HG02970 (cell line): ENCODE data around the gene SCT.

ENCODE experiments used
- ATAC-seq: cut with Tn5 transposase; IDR thresholded peaks from one replicate; pipeline ENCODE4 v1.9.1; 2021; ENCODE audit warnings: mild to moderate bottlenecking, moderate library complexity, moderate number of reproducible peaks; ENCODE audit not compliant: unreplicated experiment, low FRiP score

SCT gene

DNA sequence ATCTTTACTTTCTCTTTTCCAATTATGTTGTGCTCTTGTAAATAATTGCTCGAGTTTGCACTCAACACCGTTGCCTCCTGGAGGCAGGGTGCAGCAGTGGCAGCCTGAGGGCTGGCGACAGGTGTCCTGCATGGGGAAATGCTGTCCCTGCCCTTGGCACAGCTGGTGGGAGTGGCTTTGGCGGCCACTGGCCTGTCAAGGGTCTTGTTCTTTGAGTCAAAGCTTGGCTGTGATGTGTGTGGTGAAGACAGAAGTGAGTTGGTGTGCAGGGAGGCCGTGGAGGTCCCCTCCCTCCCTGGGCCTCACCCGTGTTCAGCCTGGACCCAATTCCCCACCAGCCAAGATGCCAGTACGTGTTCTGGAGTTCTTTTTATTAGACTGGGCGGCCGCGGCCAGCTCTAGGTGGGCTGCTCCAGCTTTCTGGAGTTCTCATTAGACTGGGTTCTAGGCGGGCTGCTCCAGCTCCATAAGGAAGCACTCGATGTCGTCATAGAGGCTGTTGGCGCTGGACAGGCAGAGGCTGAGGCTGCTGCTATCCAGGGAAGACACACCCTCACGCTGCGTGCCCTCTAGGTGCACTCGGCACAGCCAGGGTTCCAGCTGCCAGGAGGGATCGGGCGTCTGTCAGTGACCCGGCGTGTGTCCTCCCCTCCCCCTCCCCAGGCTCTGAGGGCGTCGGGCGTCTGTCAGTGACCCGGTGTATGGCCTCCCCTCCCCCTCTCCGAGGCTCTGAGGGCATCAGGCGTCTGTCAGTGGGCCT lies 14.6 kb downstream of the SCT start:
- ATAC-seq = no peak

DNA sequence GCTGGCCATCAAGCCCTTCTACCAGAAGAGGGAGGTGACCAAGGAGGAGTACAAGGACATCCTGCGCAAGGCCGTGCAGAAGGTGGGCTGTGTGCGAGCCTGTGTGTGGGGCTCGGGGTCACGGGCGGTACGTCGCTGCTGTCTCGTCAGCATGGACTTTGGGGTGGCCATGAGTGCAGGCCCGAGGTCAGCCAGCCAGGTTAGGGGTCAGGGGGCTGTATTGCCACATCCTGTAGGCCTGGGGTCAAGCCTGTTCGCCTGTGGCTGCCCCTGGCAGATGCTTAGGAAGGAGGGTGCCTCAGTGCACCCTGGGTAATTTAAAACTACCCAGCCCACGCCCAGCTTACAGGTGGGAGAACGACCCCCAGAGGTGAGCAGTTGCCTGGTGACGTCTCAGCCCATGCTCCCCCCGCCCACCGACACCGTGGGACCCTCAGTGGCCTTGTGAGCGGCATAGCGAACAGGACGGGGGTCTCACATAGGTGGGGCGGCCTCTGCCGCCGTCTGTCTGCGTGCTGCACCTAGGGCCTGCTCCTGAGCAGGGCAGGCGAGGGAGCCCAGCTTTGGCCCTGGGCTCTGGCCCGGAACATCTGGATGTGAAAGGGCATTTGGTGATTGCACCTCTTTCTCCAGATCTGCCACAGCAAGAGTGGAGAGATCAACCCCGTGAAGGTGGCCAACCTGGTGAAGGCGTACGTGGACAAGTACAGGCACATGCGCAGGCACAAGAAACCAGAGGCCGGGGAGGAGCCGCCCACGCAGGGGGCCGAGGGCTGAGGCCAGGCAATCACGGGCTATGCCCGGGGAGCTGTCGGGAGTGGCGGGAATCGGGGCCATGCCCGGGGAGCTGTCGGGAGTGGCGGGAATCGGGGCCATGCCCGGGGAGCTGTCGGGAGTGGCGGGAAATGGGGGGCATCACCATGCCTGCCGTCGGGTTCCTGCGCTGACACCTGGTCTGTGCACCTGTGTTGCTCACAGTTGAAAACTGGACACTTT lies 15.7 kb downstream of the SCT start:
- ATAC-seq = no peak

DNA sequence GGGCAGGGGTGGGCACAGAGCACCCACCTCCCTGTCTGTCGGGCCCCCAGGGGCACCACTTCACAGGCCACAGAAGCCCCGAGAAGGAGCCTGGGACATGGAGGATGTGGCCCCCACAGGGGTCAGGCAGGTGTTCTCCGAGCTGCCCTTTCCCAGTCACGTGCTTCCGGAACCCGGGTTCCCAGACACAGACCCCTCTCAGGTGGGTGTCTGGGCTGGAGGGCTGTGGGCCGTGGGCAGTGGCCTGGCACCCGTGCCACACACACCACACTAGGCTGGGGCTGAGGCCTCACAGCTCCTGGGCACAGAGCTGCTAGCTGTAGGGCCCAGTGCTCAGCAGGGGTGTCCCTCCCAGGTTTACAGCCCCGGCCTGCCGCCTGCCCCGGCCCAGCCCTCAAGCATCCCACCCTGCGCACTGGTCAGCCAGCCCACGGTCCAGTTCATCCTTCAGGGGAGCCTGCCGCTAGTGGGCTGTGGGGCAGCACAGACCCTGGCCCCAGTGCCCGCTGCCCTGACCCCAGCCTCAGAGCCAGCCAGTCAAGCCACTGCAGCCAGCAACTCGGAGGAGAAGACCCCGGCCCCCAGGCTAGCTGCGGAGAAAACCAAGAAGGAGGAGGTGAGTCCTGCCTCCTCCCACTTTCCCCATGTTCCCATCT lies 16.7 kb downstream of the SCT start:
- no peak for ATAC-seq

DNA sequence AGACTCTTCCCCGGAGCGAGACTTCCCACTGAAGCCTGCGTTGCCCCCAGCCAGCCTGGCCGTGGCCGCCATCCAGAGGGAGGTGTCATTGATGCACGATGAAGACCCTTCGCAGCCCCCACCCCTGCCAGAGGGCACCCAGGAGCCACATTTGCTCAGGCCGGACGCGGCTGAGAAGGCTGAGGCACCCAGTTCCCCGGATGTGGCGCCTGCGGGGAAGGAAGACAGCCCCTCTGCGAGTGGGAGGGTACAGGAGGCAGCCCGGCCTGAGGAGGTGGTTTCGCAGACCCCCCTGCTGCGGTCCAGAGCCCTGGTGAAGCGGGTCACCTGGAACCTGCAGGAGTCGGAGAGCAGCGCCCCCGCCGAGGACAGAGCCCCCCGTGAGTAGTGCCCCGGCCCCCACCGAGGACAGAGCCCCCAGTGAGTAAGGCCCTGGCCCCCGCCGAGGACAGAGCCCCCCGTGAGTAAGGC lies 17.6 kb downstream of the SCT start:
- ATAC-seq = no peak

DNA sequence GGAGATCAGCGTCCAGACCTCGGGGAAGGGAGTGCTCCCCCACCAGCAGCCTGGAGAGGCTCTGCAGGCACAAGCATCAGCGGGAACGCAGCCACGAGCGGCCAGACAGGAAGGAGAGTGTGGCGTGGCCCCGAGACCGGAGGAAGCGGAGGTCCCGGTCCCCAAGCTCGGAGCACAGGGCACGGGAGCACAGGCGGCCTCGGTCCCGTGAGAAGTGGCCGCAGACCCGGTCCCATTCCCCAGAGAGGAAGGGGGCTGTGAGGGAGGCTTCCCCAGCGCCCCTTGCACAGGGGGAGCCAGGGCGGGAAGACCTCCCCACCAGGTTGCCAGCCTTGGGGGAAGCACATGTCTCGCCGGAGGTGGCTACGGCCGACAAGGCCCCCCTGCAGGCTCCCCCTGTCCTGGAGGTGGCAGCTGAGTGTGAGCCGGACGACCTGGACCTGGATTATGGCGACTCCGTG lies 18.2 kb downstream of the SCT start:
- no peak for ATAC-seq

DNA sequence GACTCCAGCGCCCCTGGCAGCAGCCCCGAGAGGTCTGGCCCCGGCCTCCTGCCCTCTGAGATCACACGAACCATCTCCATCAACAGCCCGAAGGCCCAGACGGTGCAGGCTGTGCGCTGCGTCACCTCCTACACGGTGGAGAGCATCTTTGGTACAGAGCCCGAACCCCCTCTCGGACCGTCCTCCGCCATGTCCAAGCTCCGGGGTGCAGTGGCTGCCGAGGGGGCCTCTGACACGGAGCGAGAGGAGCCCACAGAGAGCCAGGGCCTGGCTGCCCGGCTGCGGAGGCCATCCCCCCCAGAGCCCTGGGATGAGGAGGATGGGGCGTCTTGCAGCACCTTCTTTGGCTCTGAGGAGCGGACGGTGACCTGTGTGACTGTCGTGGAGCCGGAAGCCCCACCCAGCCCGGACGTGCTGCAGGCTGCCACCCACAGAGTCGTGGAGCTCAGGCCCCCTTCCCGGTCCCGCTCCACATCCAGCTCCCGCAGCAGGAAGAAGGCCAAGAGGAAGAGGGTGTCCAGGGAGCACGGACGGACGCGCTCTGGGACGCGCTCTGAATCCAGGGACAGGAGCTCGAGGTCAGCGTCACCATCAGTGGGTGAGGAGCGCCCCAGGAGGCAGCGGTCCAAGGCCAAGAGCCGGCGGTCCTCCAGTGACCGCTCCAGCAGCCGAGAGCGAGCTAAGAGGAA lies 18.9 kb downstream of the SCT start:
- ATAC-seq = no peak

DNA sequence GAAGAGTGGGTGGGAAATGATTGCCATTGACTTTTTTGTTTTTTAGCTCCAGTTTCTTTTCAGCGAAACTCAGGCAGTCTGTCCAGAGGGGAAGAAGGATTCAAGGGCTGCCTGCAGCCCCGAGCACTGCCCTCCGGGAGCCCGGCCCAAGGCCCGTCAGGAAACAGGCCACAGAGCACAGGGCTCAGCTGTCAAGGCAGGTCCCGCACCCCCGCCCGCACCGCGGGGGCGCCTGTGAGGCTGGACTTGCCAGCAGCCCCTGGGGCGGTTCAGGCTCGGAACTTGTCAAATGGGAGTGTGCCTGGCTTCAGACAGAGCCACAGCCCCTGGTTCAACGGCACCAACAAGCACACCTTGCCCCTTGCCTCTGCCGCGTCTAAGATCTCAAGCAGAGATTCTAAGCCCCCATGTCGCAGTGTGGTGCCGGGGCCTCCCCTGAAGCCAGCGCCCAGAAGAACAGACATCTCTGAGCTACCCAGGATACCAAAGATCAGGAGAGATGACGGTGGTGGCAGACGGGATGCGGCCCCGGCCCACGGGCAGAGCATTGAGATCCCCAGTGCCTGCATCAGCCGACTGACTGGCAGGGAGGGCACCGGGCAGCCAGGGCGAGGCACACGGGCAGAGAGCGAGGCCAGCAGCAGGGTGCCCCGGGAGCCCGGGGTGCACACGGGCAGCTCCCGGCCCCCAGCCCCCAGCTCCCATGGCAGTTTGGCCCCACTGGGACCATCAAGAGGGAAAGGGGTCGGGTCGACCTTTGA lies 19.8 kb downstream of the SCT start:
- ATAC-seq = no peak

DNA sequence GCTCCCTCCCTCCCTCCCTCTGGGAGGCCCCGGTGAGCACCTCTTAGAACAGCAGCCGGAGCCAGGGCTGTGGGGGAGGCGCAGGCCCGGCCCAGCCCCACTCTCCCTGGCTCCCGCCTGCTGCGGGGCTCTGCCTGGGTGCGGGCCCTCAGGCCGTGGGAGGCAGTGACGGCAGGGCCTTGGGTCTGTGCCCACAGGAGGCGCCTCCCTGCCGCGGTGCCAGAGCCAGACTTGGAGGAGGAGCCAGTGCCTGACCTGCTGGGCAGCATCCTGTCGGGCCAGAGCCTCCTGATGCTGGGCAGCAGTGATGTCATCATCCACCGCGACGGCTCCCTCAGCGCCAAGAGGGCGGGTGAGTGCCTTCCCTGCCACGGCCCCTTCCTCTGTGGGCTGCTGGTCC lies 20.7 kb downstream of the SCT start:
- ATAC-seq = no peak

DNA sequence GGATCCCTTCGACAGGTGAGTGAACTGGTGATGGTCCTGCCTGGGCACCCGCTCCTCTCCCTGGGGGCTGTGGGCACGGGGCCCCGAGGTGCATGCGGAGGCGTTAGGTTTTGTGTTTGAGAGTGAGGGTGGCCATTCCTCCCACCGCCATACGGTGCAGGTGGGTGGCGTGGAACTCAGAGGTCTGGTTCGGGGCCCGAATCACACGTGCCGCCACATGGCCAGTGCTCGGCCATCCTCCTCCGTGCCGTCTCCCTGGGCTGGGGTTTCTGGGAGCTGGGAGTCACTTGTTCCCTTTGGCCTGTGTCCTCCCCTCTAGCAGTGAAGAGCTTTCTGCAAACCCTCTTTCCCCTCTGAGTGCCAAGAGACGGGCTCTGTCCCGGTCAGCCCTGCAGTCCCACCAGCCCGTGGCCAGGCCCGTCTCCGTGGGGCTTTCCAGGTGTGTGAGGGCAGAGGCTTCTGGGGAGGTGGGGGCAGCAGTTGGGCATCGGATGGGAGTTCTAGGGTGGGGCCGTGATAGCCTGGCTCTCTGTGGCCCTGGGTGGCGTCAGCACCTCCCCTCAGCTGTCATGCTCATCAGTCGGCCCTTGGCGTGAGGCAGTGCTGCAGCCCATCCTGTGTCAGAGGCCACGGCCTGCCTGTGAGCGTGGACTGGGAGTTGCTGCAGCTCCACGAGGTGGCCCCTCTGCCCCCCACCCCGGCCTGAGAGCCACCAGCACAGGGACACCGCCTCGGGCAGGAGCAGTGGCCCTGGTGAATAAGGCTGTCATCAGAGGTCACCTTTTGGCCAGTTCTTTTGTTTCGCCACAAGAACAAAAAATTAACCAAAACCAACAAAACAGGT lies 21.5 kb downstream of the SCT start:
- no peak for ATAC-seq

DNA sequence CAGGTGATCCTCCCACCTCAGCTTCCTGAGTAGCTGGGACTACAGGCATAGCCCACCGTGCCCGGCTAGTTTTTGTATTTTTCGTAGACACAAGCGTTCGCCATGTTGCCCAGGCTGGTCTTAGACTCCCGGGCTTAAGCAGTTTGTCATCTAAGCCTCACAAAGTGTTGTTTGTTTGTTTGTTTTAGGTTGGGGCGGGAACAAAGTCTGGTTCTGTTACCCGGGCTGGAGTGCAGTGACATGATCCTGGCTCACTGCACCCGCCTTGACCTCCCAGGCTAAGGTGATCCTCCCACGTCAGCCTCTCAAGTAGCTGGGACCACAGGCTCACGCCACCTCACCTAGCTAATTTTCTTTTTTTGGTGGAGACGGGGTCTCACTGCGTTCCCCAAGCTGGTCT lies 23.8 kb downstream of the SCT start:
- ATAC-seq = no peak

DNA sequence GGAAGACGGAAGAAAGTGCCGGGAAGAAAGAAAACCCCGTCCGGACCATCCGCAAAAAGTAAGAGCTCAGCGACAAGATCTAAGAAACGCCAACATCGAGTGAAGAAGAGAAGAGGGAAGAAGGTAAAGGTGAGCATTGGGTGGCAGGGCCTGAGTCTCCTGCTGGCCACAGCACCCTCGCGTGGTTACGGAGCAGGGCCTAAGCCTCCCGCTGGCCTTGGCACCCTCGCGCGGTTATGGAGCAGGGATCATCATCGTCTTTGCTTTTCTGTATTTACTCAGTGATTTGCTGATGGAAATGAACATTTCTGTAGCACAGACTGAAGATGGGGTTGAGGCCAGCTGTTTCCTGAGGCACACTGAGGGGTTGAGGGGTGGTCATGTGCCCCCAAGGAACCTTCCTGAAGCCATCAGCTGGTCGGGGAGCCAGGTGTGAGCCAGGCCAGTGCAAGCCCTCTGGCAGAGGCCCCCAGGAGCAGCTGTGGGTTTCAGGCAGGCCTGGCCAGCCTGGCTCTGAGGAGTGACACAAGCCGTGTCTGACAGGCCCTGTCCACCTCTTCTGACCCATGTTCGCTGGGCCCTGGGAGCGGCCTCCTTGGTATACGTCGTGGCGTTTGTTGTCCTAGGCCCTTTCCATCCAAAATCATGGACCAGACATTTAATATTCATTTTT lies 25.3 kb downstream of the SCT start:
- ATAC-seq = no peak

DNA sequence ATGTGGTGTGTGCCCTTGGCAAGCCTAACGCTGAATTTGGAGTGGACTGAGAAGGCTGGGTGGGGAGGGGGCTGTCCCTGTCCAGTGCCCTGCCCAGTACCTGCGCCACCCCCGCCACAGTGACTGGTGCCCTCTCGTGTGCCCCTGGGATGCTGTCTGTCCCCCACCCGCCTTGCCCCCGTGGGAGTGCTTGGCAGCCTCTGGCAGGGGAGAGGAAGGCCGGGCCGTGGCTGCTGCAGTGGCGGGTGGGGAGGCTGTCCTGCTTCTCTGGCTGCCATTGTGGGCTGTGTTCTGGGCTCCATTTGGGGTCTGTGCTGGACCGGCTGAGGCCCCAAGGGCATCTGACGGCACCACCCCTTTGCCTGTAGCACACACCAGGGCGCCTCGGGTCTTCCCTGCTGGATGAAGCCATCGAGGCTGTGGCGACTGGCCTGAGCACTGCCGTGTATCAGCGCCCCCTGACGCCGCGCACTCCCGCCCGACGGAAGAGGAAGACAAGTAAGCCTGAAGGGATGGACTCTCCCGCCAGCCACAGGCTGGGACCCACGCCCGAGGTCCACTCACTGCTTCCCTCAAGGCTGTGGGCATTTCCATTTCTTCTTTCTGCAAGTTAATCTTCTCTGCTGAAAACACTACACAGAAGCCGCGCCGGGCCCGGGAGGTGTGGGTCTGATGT lies 28.8 kb downstream of the SCT start:
- ATAC-seq = no peak

DNA sequence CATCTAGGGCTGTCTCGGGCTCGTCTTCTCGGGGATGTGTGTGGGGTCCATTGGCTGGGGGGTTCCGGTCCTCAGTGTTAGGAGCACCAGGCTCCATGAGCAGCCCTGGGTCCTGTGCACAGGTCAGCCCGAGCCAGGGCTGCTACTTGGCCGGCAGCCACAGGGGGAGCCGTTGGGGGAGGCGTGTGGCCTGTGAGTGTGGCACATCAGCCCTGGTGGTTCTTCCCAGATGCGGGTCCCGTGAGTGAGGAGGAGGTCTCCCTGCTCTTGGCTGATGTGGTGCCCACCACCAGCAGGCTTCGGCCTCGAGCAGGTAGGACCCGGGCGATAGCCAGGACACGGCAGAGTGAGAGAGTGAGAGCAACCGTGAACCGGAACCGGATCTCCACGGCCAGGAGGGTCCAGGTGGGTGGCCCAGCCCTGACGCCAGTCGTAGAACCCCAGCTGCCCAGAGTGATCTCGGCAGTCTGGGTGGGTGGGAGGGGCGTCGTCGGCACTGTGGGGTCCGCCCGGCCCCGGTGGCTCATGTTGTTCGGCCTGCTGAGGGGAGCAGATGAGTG lies 29.7 kb downstream of the SCT start:
- ATAC-seq = no peak

DNA sequence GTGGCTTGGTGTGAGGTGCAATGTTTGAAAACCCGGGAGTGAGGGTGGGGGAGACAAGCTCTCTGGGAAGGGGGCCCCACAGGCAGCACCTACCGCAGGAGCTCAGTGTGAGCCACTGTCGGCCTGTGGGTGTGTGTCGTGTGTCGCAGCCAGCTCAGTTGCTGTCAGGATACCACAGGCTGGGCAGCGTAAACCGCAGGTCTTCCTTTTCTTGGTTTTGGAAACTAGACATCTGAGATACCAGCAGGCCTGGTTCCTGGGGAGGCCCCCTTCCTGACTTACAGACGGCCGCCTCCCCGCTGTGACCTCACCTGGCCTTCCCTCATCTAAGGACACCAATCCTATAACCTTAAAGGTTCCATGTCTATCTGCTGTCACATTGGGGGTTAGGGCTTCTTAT lies 30.6 kb downstream of the SCT start:
- ATAC-seq = no peak

DNA sequence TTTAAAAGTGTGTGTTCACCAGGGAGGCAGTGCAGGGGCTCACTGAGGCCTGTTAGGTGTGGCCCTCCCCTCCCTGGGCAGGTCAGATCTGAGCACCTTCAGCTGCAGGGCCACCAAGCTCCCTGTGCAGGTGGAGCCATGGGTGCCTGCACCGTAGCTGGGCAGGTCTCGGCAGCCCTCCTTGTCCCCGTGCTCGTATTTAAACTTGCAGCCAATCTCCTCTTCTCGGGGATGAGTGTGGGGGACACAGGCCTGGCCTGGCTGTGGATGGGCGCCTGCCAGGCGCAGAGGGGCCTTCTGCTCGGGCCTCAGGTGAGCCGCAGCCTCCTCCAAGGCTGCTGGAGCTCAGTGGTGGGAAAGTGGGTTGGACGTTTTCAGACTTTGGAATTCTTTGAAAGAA lies 31.6 kb downstream of the SCT start:
- no peak for ATAC-seq

DNA sequence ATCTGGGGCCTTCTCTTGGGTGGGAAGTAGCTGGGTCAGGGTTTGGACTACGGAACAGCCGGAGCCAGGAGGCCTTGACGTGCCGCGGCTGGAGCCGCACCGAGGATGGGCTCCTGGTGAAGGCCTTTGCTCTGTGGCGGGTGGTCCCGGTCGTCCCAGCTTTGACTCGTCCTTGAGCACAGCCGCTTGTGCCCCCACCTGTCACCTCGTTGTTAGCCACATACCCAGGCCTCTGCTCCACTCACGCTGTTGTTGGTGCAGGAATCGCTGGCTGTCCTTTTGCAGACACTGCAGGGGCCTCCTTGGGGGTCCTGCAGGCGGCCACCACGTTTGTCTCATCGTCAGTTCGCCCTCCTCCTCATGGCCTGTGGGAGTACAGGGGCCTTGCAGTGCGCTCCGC lies 33.6 kb downstream of the SCT start:
- ATAC-seq = no peak

DNA sequence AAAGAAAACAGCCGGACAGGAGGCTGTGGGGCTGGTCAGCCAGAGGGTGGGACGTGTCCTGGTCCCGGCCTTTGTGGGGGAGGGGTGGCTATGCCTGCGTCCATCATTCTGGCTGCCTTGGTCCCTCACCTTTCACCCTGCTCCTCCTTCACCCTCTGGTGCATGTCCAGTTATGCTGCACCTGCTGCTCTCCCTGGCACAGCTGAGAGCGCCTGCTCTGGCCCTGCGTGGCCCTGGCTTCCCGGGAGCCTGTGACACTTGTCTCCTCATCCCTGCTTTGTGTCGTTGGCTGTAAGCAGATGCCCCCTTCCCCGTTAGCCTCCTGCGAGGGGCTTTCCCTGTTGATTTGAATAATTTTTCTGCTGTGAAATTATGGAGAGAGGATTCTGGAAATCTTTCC lies 34.1 kb downstream of the SCT start:
- no peak for ATAC-seq
